ENCODE measurements around the gene DAB2.
"Not testable (repeated sequence)": the region's sequence is repeated elsewhere in the genome, so short reads cannot be mapped to it uniquely, and the experiment has no call there.

The DAB2 gene

DNA sequence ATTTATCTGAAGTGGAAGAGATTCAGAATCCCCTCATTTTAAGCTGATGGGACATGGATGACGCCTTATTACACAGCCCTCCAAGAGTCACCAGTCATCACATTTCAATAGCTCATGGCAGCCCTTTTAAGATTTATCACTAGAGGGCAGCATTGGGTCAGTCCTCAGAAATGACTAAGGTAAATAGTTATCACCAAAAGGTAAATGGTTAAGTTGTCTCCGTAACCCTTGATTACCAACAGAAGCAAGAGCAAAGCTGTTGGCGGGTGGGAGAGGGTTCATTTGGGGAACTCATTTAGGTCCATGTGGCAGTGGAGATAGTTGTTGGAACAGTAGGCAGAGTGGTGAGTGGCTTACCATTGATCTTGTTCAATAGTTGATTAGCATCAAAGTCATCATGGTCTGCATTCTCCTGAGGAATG, 48.5 kb downstream of the DAB2 start:
- no peak for DNase-seq

DNA sequence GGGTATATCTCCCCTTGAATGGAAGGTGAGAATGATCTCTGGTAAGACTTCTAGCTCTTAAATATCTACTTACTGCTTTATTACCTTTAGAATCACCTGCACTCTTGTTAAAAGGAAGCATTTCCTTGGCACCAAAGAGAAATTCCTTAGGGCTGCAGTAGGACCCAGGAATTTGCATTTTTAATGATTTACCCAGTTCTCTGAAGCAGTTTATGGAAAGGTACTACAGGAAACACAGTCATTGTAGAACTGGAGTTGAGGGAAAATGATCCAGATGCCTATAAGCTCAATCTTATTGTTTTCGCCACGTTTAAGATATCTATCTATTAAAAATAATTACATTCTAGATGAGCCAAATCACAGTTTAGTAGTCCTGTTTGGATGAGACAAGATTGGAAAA, 51.0 kb downstream of the DAB2 start:
- no peak for DNase-seq

DNA sequence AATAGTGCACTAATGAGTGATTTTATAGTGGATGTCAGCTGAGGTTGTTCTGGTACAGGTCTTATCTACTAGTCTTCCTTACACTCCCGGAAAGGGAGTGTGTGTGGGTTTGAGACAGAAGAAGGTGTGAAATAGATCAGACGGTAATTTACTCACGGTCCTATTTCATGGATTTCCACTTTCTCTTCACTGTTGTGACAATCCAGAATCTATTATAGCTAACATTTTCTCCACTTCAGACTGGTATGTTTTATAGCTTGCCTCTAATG, 53.5 kb downstream of the DAB2 start:
- DNase-seq: no peak

DNA sequence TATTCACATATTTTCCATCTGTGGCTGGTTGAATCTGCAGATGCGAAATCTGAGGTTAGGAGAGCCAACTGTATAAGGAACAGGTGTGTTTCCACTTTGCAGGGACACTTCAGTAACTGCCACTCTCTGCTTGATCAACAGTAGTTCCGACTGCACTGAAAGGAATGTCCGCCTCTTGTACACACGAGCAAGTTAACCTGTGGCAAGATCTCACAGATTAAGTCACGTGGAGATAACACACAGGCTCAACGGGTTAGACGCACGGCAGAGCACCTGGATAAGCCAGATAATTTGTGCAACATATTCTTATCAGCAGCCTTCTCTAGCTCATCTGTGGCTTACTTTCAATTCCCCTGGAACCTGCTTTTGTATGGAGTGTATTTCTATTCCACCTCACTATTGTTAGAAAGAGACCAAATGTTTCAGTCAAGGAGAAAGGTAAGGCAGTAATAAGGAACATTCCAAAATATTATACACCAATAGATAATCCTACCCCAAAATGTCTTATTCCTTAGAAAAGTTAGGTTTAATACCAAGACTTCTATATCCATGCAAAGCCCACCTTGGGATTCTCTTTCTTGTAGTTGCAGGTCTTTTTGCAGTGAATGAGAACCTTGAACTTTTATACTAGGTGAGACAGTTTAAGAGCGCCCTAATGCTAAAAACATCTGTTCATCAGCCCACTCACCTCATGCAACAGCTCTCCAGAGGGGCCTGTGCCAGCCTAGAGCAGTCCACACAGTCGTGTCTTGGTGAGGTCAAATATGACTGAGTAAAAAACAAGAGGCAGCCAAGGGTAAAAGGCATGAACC, 54.0 kb downstream of the DAB2 start:
- no peak for DNase-seq

DNA sequence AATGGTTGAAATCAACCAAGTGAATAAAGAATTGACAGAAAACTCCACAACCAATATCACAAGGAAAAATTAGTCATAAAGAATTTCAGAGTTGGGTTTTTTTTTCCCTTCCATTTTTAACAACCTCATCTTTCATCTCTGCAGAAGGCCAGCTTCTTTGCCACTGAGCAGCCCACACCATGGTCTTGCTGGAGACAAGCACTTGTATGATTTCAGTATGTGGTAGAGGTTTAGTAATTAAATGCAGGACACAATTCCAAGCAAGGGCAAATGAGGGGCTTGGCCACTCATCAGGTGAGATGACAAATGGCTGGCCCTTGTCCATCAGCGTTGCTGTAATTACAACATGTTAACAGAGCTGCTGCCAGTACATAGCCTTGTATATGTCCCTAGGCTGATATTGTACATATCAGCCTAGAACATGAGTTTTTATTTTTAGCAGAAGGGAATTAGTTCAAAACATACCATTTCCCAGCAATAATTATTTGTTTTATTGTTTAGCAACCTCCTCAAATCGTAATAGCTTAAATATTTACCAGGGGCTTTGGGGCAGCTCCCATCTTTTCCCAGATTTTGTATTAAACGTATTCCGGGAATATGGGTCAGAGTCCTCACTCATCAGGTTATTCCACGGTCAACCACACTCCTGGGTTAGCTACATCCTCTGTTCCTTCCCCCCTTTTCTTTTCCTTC, 55.5 kb downstream of the DAB2 start:
- no peak for DNase-seq

DNA sequence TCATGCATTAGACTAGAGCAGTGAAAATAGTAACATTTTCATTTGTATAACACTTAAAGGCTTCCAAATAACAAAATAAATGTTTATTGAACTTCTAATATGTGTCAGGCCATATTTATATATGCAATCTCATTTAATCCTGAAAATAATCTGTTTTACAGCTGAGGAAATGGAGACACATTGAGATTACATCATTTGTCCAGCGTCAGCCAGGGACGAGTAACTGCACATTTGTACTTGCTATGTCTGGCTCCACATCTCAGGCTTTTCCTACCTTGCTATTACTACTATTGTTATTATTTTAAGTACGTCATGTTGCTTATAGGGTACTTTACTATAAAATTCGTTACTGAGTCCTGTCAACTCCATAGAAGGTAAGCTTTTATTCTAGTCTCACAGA, 56.7 kb downstream of the DAB2 start:
- no peak for DNase-seq

DNA sequence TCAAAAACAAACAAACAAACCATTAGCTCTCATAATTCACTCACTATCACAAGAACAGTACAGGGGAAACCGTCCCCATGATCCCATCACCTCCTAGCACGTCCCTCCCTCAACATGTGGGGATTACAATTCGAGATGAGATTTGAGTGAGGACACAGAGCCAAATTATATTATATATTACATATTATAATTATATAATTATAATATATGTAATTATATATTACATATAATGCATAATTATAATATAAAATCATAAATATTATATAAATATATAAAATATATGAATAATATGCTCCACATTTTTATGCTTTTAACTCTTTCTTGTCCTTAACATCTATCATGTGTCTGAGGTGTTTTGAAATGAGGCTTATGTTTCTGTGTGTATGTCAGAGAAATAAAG, 57.1 kb downstream of the DAB2 start:
- no peak for DNase-seq

DNA sequence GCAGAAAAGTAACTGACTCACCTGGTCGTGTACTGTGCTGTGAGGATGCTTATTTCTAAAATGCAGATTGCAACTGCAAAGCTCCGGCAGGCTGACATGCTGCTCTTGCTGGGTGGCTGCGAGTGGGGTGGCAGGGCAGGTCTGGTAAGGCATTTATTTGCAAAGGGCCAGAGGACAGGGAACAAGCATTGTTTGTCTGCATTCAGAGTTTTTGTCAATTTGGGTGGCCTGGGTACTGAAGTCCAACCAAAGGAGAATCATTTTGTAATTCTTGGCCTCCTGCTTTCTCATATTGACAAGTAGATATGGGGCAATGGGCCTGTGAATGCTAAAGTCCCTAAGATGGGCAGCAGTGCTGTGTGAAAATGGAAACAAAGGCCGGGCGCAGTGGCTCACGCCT, 60.4 kb downstream of the DAB2 start, which contains the start of gene C9:
C9 (minus strand) TSS at position 129 of the 400 bp plus-strand sequence; CDS start at position 98, 31 bp downstream.
- no peak for DNase-seq

DNA sequence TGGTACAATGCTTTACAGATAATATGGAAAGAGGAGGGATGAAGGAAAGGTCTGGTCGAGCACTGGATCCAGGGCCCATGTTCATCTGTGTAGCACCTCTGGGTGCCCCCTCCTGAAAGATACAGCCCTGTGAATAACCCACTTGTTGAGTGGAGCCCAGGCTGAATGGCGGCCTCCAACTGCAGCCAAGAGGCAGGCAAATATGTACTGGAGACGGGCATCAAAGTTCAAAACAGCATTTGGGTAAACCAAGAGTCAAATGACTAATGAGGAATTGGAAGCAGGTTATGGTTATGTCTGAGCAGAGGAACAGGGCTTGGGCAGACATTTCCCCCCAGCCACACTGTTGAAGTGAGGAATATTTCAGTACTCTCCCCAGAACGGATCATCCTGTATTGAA, 61.6 kb downstream of the DAB2 start:
- DNase-seq: no peak

DNA sequence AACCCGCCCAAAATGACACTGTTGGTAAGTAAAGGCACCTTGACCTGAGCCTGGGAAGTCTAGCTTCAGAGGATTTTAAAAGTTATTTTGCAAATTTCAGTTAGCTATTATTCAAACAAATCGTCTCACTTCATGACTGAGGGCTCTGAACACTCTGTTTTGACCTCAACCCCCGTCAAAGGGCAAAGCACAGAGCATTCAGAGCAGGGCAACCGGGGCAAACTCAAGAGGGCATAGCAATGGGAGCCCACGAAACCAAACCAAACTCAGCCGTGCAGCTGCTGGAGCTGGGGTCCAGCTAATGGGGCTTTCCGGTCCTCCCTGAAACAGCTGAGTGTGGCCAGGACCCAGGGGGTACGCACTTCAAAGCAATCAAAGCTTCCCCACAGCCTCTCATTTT, 62.1 kb downstream of the DAB2 start:
- DNase-seq: no peak

DNA sequence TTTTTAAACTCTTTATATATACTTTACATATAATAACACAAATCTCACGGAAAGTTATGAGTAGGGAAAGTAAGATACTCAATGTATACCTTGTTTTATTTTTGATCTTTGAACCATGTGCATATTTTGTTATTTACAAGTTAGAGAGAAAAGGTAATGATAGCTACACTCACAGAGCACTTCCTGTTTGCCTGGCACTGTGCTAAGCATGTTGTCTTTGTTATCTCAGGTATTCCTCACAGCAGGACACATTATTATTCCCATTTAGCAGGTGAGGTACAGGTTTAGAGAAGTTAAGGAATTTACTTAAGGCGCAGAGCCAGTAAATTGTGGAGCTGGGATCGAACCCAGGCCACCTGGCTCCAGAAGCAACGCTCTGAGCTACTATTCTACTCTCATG, 63.5 kb downstream of the DAB2 start:
- DNase-seq: no peak

DNA sequence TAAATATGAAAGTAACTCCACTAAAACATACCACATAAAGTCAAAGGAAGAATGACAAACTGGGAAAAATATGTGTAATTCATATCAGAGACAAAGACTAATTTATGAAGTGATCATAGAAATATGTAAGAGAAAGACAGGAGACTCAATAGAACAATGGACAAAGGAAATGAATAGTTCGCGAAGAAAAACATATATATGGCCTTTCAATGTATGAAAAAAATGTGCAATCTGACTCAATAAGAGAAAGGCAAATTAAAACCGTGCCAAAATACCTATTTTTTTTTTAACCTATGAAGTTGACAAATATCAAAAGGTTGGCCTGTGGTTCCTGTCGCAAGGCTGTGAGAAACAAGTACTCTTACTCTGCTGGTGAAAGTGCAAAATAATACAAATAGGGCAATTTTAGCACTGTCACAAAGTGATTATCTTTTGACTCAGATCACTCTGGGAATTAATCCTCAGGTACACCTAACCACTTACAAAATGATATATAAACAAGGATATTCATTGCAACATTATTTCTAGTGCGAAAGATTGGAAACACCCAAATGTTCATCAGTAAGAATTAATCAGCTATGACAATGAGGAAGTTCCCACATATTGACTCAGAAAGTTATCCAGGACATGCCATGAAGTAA, 64.2 kb downstream of the DAB2 start:
- DNase-seq: no peak

DNA sequence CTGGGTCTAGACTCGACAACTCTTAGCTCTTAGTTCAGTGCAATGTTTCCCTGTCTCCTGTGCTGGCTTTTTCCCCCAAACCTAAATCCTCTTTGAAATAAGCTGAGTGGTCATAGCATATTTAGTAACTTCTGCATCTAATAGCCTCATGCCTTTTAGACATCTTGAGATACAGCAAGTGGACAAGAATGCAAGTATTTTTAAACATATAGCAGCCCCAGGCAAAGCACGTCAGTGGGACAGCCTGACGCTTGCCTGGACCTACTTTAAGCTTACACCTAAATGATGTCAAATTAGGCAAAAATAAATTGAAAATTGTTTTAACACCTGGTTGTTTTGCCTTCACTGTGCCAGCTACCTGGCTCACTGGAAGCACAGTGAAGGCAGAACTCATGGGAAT, 68.5 kb downstream of the DAB2 start:
- no peak for DNase-seq

DNA sequence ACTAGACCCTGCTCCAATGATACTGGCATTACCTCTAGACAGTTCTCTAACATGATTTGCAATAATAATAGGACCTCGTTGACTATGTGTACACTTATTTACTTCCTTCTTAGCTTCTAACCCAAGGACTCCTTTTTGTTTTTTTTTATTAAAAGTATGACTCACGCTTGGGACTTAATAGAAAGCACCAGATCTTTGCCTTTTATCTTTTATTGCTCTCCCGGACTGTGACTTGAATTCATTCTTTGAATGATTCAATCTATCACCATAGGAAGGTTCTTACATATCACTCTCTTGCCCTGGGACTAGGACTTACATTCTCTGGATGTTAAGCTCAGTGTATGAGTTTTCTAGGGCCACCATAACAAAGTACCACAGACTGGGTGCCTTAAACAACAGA, 69.5 kb downstream of the DAB2 start:
- DNase-seq: no peak

DNA sequence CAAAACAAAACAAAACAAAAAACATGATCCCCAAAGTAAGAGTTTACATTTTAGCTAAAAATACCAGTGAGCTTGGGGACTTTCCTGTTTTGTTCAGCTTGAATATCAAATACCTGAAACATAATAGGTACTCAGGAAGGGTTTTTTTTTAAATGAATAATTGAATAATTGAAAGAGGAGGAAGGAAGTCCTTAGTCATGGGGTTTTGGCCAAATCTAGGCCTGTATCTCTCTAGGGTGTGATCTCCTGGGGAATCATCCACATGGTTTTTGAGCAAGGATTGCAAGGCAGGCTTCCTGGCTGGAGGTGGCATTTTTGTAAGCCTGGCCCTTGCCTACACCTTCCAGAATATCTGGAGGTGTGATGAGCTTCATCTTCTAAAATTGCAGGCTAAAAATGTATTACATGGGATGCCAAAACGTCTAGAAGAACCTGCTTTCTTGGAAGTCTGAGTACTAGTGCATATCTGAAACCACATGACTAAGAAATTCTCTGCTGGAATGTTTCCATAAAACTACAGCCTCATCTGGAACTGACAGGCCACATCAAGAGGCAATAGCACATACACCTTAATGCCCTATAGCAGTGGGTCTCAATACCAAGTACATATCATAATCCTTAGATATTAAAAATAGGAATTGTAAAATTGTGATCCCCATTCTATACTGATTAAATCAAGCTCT, 70.9 kb downstream of the DAB2 start:
- no peak for DNase-seq

DNA sequence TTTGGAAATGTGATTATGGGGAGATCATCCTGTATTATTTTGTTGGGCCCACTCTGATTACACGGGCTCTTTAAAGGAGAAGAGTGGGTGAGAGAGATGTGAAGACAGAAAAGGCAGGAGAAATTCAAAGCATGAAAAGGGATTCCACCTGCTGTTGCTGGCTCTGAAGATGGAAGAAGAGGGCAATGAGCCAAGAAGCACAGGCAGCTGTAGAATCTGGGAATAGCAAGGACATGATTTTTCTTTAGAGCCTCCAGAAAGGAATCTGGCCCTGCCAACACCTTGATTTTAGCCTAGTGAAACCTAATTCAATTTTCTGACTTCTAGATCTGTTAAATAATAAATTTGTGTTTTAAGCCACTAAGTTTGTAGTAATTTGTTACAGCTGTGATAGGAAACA, 71.8 kb downstream of the DAB2 start:
- no peak for DNase-seq

DNA sequence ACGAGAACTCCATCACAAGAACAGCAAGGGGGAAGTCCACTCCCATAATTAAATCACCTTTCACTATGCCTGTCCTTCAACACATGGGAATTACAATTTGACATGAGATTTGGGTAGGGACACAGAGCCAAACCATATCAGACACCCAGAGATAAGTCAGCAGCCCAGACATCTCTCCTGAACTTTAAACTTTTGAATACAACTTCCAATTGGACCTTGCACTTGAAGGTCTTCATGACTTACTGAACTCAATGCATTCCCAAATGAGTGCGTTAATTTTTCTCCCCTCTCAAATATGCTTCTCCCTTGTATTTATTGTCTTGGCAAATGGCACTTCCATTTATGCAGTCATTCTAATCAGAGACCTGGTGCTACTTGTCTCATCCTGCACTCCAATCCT, 72.6 kb downstream of the DAB2 start:
- no peak for DNase-seq

DNA sequence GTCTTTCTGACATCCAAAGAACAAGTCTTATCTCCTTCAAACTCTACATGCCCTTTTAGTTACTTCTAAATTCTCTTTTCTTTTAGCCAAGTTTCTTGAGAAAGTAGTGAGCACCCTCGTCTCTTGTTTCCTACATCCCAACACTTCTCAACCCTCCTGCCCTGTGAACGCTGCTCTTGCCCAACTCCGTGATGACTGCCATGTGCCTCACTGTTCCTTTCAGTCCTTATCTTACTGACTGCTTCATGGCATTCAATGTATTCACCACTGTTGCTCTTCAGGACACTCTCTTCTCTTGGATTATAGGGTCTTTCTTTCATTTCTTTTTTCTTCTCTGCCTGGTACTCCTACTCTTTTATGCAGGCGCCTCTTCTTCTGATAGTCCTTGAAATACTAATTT, 75.3 kb downstream of the DAB2 start:
- no peak for DNase-seq

DNA sequence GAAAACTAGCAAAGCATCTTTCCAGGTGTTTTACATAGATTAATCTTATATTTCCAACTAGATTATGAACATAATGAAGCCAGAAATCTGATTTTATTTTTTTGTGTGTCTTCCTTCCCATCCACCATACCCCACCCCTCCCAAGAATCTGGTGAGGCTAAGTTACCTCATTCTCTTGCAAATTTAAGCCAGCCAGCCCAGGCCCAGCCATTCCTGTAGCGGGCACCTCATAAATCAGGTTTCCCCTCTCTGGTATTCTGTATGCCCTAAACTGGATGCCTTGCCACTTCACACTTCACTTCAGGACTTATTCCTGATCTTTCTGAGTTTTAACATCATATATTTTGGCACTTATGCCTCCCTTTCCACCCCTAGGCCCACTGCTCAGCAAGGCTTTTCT, 82.3 kb downstream of the DAB2 start:
- DNase-seq: no peak

DNA sequence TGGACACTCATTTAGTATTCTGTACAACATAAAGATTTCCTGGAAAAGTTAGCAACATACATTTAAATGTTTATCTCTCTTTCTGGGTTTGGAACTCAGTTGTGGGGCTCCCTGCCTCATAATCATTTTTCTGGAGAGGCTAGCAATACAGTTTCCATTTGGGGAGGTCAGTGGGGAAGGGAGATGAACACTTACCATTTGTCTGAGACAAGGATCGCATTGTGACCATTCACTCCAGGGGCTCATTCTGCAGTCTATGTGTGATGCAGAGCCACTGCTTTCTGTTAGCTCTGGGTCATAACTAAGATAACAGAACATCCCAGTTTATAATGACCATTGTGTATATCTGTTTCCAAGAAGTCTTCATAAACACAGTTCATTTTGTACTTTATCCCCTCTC, 82.9 kb downstream of the DAB2 start:
- no peak for DNase-seq

DNA sequence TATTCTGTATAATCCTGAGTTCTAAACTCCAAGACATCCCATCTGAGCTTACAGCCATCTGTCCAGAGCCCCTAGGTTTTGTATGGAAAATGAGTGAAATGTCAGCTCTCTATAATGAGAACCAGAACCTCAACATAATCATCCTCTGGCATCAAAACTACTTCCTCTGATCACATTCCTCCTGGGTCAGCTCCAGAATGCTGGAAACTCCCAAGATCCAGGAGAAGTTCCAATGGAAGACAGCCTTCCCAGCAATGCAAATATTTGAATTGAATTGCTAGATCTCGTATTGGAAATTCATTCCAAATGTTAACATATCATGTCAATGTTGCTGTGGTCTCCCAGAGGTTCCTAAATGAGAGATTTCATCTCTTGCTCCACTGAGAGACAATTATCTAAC, 84.3 kb downstream of the DAB2 start:
- DNase-seq: no peak

DNA sequence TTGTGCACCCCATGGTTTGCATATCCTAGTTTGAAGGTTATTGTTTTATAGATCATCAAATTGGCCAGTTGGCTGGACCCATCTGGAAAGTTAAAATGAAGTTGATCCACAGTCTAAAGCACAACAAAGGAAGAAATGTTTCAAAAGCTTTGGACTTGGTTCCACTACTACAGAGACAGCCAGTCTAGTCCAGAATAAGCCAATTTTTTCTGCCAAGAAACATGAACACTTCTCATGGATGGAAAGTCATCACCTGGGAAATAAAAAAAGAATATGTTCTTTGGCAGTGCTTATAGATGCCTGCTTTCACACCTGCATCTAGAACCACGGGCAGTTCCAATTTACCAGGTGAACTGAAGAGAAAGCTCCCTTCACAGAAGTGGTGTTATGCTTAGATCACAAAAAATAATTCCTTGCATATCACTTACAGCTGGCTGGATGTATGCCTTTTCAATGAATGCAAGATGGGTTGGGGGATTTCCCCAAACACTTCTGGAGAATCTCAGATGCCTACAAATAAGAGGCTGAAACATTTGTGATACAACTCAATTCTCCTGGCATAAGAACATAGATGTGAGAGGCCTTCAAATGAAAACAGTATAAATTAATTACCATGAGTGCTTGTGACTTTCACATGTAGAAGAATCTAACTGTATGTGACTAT, 87.4 kb downstream of the DAB2 start:
- DNase-seq: no peak

DNA sequence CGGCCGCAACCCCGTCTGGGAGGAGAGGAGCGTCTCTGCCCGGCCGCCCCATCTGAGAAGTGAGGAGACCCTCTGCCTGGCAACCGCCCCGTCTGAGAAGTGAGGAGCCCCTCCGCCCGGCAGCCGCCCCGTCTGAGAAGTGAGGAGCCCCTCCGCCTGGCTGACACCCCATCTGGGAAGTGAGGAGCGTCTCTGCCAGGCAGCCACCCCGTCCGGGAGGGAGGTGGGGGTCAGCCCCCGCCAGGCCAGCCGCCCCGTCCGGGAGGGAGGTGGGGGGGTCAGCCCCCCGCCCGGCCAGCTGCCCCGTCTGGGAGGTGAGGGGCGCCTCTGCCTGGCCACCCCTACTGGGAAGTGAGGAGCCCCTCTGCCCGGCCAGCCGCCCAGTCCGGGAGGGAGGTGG, 90.5 kb downstream of the DAB2 start:
- not testable (repeated sequence) for DNase-seq
